HG03108 (cell line): ENCODE results near the gene USH1G.

Source experiments
- ATAC-seq: cut with Tn5 transposase; IDR thresholded peaks from one replicate; pipeline ENCODE4 v1.9.1; 2021; ENCODE audit warnings: moderate library complexity; ENCODE audit not compliant: unreplicated experiment

Gene USH1G

GRCh38 chr17:74954665-74955421 is 31.8 kb upstream of the USH1G start:
- ATAC-seq: no peak

GRCh38 chr17:74954115-74954514 is 31.1 kb upstream of the USH1G start:
- no peak for ATAC-seq

GRCh38 chr17:74953134-74953687 is 30.2 kb upstream of the USH1G start:
- ATAC-seq: no peak

- ATAC-seq: no peak
These were observed 29.5 kb upstream of the USH1G start for GRCh38 chr17:74952431-74953133.

- ATAC-seq: no peak
These were observed 28.8 kb upstream of the USH1G start for GRCh38 chr17:74951680-74952421.

GRCh38 chr17:74951065-74951464 is 28.0 kb upstream of the USH1G start:
- ATAC-seq: no peak

GRCh38 chr17:74950207-74950606 is 27.2 kb upstream of the USH1G start:
- ATAC-seq: no peak

GRCh38 chr17:74949455-74950115 is 26.5 kb upstream of the USH1G start:
- no peak for ATAC-seq

- no peak for ATAC-seq
These were observed 24.1 kb upstream of the USH1G start for GRCh38 chr17:74947041-74947754.

- ATAC-seq: no peak
These were observed 23.6 kb upstream of the USH1G start for GRCh38 chr17:74946641-74947040.

- ATAC-seq: no peak
These were observed 22.5 kb upstream of the USH1G start for GRCh38 chr17:74945543-74945942.

- no peak for ATAC-seq
These were observed 20.9 kb upstream of the USH1G start for GRCh38 chr17:74943808-74944522.

- no peak for ATAC-seq
These were observed 18.2 kb upstream of the USH1G start for GRCh38 chr17:74941128-74941725.

GRCh38 chr17:74939534-74939933 is 16.5 kb upstream of the USH1G start:
- ATAC-seq: no peak

GRCh38 chr17:74938194-74938950 is 15.3 kb upstream of the USH1G start:
- ATAC-seq: no peak

GRCh38 chr17:74937064-74938051 is 14.3 kb upstream of the USH1G start:
- no peak for ATAC-seq

- ATAC-seq: no peak
These were observed 13.4 kb upstream of the USH1G start for GRCh38 chr17:74936470-74936799.
